ENCODE results near the gene SYT3.

Gene SYT3

GRCh38 chr19:50658441-50659317 is 19.0 kb upstream of the SYT3 start:
- DNase-seq (ENCODE audit: low spot score): peak; percentile 89
- peak overlapping the region; percentile 44 for H3K27ac ChIP-seq
- ChIA-PET POLR2A (ENCODE audit: low non-redundant PET) (interaction anchor here (0.7 kb wide), 1 partner anchor 24 kb away, joined by 9 read pairs; no protein-coding TSS in a partner anchor), CTCF (interaction anchor here (0.6 to 1.2 kb wide), 3 partner anchors 66 to 511 kb away, joined by 3 to 4 read pairs (median 3); no protein-coding TSS in a partner anchor)
- no peak for TF ChIP-seq CTCF (conservative IDR thresholded peaks at IDR 0.05; ENCODE audit: low read depth)

- CTCF ChIA-PET: interaction anchor here (0.6 to 1.2 kb wide), 3 partner anchors 67 to 511 kb away, joined by 3 to 4 read pairs (median 3); no protein-coding TSS in a partner anchor
- H3K27ac ChIP-seq: peak overlapping the region; percentile 44
- DNase-seq (ENCODE audit: low spot score): peak; percentile 95
- POLR2A ChIA-PET (ENCODE audit: low non-redundant PET): interaction anchor here (0.7 kb wide), 1 partner anchor 23 kb away, joined by 9 read pairs; no protein-coding TSS in a partner anchor
- TF ChIP-seq CTCF (conservative IDR thresholded peaks at IDR 0.05; ENCODE audit: low read depth): no peak
These were observed 18.2 kb upstream of the SYT3 start for GRCh38 chr19:50657712-50658440.

- no peak overlapping the region for H3K27ac ChIP-seq
- POLR2A ChIA-PET (ENCODE audit: low non-redundant PET): no interaction called here
- TF ChIP-seq CTCF (conservative IDR thresholded peaks at IDR 0.05; ENCODE audit: low read depth): no peak
- DNase-seq (ENCODE audit: low spot score): no peak
- CTCF ChIA-PET: no interaction called here
These were observed 17.6 kb upstream of the SYT3 start for GRCh38 chr19:50657222-50657669.

GRCh38 chr19:50654882-50655281 is 15.2 kb upstream of the SYT3 start:
- ChIA-PET POLR2A (ENCODE audit: low non-redundant PET) (no interaction called here), CTCF (interaction anchor here (0.6 kb wide), 2 partner anchors 20 to 129 kb away, joined by 3 read pairs; no protein-coding TSS in a partner anchor)
- DNase-seq (ENCODE audit: low spot score): no peak
- no peak overlapping the region for H3K27ac ChIP-seq
- TF ChIP-seq CTCF (conservative IDR thresholded peaks at IDR 0.05; ENCODE audit: low read depth): no peak

- TF ChIP-seq CTCF (conservative IDR thresholded peaks at IDR 0.05; ENCODE audit: low read depth): no peak
- no peak for DNase-seq (ENCODE audit: low spot score)
- ChIA-PET CTCF (no interaction called here), POLR2A (ENCODE audit: low non-redundant PET) (no interaction called here)
- H3K27ac ChIP-seq: no peak overlapping the region
These were observed 13.0 kb upstream of the SYT3 start for GRCh38 chr19:50652722-50653121.

- POLR2A ChIA-PET (ENCODE audit: low non-redundant PET): no interaction called here
- DNase-seq (ENCODE audit: low spot score): no peak
- no peak overlapping the region for H3K27ac ChIP-seq
- no peak for TF ChIP-seq CTCF (conservative IDR thresholded peaks at IDR 0.05; ENCODE audit: low read depth)
- CTCF ChIA-PET: no interaction called here
These were observed 11.5 kb upstream of the SYT3 start for GRCh38 chr19:50651174-50651573.

All from RWPE1 (cell line).